Hepatocyte (in vitro differentiated cells): ENCODE measurements around the gene KIF15.

ENCODE experiments used
- EZH2 ChIP-seq: fragments of 200-600 bp; sonication (generic); IDR thresholded peaks from 2 replicates; pipeline ENCODE4 v1.6.1; 2016; ENCODE audit warnings: antibody characterized with exemption, mild to moderate bottlenecking, borderline replicate concordance
- TF ChIP-seq, protein P1 (sequence below): fragments of 200-600 bp; sonication (generic); IDR thresholded peaks from 2 replicates; pipeline ENCODE4 v1.5.1; 2016; ENCODE audit warnings: antibody characterized with exemption, mild to moderate bottlenecking; ENCODE audit not compliant: poor library complexity

DNA sequence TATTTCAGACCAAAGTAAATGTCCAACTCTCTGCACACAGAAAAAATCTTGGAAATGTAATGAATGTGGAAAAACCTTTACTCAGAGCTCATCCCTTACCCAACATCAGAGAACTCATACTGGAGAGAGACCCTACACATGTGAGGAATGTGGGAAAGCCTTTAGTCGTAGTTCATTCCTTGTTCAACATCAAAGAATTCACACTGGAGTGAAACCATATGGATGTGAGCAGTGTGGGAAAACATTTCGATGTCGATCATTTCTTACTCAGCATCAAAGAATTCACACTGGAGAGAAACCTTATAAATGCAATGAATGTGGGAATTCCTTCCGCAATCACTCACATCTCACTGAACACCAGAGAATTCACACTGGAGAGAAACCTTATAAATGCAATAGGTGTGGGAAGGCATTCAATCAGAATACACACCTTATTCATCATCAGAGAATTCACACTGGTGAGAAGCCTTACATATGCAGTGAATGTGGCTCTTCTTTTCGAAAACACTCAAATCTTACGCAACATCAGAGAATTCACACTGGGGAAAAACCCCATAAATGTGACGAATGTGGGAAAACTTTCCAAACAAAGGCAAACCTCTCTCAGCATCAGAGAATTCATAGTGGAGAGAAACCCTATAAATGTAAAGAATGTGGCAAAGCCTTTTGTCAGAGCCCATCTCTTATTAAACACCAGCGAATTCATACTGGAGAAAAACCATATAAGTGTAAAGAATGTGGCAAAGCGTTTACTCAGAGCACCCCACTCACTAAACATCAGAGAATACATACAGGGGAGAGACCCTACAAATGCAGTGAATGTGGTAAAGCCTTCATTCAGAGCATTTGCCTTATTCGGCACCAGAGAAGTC, 40.1 kb upstream of the KIF15 start:
- TF ChIP-seq, protein P1, sequence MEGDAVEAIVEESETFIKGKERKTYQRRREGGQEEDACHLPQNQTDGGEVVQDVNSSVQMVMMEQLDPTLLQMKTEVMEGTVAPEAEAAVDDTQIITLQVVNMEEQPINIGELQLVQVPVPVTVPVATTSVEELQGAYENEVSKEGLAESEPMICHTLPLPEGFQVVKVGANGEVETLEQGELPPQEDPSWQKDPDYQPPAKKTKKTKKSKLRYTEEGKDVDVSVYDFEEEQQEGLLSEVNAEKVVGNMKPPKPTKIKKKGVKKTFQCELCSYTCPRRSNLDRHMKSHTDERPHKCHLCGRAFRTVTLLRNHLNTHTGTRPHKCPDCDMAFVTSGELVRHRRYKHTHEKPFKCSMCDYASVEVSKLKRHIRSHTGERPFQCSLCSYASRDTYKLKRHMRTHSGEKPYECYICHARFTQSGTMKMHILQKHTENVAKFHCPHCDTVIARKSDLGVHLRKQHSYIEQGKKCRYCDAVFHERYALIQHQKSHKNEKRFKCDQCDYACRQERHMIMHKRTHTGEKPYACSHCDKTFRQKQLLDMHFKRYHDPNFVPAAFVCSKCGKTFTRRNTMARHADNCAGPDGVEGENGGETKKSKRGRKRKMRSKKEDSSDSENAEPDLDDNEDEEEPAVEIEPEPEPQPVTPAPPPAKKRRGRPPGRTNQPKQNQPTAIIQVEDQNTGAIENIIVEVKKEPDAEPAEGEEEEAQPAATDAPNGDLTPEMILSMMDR, result no peak
- TF ChIP-seq EZH2, result no peak
